Measurements from ENCODE around the gene AQP12A.

Gene AQP12A

GRCh38 chr2:240712121-240712520 is 20.5 kb downstream of the AQP12A start:
- no peak for DNase-seq

- DNase-seq: no peak
Measured at GRCh38 chr2:240713071-240713927, 21.6 kb downstream of the AQP12A start.

- no peak for DNase-seq
Measured at GRCh38 chr2:240713928-240714746, 22.5 kb downstream of the AQP12A start.

GRCh38 chr2:240714747-240715725 is 23.4 kb downstream of the AQP12A start:
- no peak for DNase-seq

GRCh38 chr2:240716130-240716798 is 24.6 kb downstream of the AQP12A start:
- no peak for DNase-seq

- DNase-seq: no peak
Measured at GRCh38 chr2:240717181-240717641, 25.5 kb downstream of the AQP12A start.

GRCh38 chr2:240717681-240718581 is 26.3 kb downstream of the AQP12A start:
- DNase-seq: no peak

- no peak for DNase-seq
Measured at GRCh38 chr2:240718896-240719490, 27.3 kb downstream of the AQP12A start.

GRCh38 chr2:240719676-240720545 is 28.2 kb downstream of the AQP12A start:
- DNase-seq: no peak

- DNase-seq: no peak
Measured at GRCh38 chr2:240720686-240721595, 29.3 kb downstream of the AQP12A start.

- no peak for DNase-seq
Measured at GRCh38 chr2:240721596-240722180, 30.0 kb downstream of the AQP12A start.

- DNase-seq: no peak
Measured at GRCh38 chr2:240722376-240722775, 30.7 kb downstream of the AQP12A start.

GRCh38 chr2:240722796-240723735 is 31.4 kb downstream of the AQP12A start:
- DNase-seq: no peak

GRCh38 chr2:240723851-240724250 is 32.2 kb downstream of the AQP12A start:
- no peak for DNase-seq

GRCh38 chr2:240724431-240724830 is 32.8 kb downstream of the AQP12A start:
- no peak for DNase-seq

- no peak for DNase-seq
Measured at GRCh38 chr2:240725266-240725665, 33.6 kb downstream of the AQP12A start.

GRCh38 chr2:240725671-240726070 is 34.0 kb downstream of the AQP12A start:
- no peak for DNase-seq

Measured in CD4-positive, alpha-beta T cell treated with Interleukin-21 for 1 hour (primary cell).